ENCODE data around the gene FEZF2. TPM values are rescaled to one million over a fixed set of nuclear protein-coding genes. Genes with fewer than 3 reads are reported as not detected.

FEZF2 gene
- not detected for total RNA-seq (2021; fragmentation: NEBNext Ultra II Directional; extraction: Animal tissue kit (Norgen Biotek cat#: 25700))
- long read RNA-seq = 0 reads

DNA sequence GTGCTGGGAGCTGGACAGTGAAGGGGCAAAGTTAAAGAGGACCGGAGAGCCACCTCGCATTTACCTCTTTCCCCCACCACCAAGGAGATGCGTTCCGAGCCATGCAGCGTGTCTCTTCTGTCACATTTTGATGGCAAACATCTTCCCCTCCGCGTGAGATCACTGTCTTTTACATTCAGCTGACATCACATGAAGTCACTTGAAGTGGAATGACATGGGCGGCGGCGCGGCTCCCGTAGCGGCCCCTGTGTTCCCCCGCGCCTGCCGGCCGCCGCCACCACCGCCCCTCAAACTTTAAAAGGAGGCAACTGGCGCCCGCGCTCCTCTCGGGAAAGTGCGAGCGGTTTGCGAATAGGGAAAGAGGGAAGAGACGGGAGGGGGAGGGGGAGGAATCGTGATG, at the start of gene FEZF2:
FEZF2 (minus strand) TSS at position 336 of the 400 bp plus-strand sequence. CDS start 682 bp downstream, outside the sequence.
- no peaks in the 10 kb centered on the region for H3K36me3 Mint-ChIP-seq (ENCODE audit: low read depth)
- no peak for DNase-seq
- peak within 1 kb of the TSS; percentile 86 for H3K4me3 Mint-ChIP-seq
- peaks cover 9% of the 10 kb centered on the region for H3K4me1 Mint-ChIP-seq (ENCODE audit: low read depth)
- no peaks in the 10 kb centered on the region for H3K9me3 Mint-ChIP-seq
- no peak within 1 kb of the TSS for H3K27ac Mint-ChIP-seq
- TF ChIP-seq, protein P1, sequence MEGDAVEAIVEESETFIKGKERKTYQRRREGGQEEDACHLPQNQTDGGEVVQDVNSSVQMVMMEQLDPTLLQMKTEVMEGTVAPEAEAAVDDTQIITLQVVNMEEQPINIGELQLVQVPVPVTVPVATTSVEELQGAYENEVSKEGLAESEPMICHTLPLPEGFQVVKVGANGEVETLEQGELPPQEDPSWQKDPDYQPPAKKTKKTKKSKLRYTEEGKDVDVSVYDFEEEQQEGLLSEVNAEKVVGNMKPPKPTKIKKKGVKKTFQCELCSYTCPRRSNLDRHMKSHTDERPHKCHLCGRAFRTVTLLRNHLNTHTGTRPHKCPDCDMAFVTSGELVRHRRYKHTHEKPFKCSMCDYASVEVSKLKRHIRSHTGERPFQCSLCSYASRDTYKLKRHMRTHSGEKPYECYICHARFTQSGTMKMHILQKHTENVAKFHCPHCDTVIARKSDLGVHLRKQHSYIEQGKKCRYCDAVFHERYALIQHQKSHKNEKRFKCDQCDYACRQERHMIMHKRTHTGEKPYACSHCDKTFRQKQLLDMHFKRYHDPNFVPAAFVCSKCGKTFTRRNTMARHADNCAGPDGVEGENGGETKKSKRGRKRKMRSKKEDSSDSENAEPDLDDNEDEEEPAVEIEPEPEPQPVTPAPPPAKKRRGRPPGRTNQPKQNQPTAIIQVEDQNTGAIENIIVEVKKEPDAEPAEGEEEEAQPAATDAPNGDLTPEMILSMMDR (IDR thresholded peaks at IDR 0.05) = no peak
- peaks cover 67% of the 10 kb centered on the region for H3K27me3 Mint-ChIP-seq (ENCODE audit: insufficient read depth)

DNA sequence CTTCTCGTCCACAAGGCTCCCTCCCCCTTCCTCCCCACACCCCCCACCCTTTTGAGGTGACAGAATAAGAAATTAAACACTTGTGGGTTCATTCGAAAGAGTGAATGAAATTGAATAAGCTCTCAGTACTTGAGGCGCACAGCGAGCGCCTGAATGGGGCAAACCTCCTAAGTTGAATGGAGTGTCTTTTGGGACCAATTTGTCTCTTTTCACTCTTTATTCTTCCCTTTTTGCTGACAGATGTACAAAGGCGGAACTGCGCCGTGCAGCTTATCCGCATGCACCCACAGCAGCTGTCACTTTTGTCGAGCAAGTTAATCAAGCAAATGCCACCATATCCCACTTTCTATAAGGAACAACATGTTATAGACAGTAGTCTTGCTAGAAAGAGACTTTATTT, 47.9 kb upstream of the FEZF2 start:
- Mint-ChIP-seq H3K27ac (no peak overlapping the region), H3K36me3 (ENCODE audit: low read depth) (no peaks in the 10 kb centered on the region), H3K27me3 (ENCODE audit: insufficient read depth) (peaks cover 6% of the 10 kb centered on the region), H3K4me1 (ENCODE audit: low read depth) (no peaks in the 10 kb centered on the region), H3K9me3 (no peaks in the 10 kb centered on the region), H3K4me3 (no peak overlapping the region)
- no peak for DNase-seq
- TF ChIP-seq, protein P1 (IDR thresholded peaks at IDR 0.05) = no peak

DNA sequence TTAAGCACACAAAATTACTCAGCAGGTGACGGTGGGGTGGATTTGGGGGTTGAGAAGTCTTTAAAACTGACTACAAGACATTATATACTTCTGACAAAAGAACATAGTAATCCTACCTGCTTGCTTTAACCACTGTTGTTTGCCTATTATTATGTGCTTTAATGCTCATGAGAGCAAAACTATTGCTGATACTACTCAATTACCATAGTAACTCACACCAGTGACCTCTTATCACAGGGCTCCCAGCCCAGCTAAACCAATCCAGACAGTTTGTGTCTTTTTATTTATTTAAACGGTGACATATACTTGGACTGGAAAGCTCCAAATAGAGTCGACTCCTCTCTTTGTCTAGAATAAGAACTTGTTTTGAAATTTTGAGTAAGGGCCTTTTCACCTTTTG, 42.8 kb upstream of the FEZF2 start:
- no peak overlapping the region for H3K27ac Mint-ChIP-seq
- TF ChIP-seq, protein P1 (IDR thresholded peaks at IDR 0.05) = no peak
- no peaks in the 10 kb centered on the region for H3K36me3 Mint-ChIP-seq (ENCODE audit: low read depth)
- no peak for DNase-seq
- H3K4me3 Mint-ChIP-seq = no peak overlapping the region
- no peaks in the 10 kb centered on the region for H3K9me3 Mint-ChIP-seq
- H3K27me3 Mint-ChIP-seq (ENCODE audit: insufficient read depth) = peaks cover 5% of the 10 kb centered on the region
- no peaks in the 10 kb centered on the region for H3K4me1 Mint-ChIP-seq (ENCODE audit: low read depth)

DNA sequence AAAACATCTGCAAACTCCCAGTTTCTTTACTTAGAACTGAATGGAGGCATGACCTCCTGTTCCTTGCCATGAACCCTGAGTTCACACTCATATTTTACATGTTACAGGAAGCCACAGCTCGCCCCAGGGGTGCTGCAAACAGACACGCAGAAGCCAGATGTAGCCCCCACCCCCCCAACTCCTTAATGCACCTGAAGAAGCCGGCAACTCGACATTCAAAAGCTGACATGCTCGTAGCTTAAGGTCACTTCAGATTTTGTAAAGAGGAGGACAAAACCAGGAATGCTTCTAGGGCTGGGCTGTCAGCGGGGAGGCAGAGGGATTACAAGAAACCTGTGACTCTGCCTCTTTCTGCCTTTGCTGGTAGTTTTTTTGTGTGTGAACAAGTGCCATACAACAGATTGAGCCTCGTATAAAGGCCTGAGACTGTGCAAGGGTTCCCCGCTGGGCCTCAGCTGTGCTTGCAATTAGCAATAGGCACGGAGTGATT, 42.0 kb upstream of the FEZF2 start:
- H3K27ac Mint-ChIP-seq = no peak overlapping the region
- no peaks in the 10 kb centered on the region for H3K9me3 Mint-ChIP-seq
- TF ChIP-seq, protein P1 (IDR thresholded peaks at IDR 0.05) = no peak
- DNase-seq = no peak
- no peaks in the 10 kb centered on the region for H3K4me1 Mint-ChIP-seq (ENCODE audit: low read depth)
- H3K4me3 Mint-ChIP-seq = no peak overlapping the region
- H3K27me3 Mint-ChIP-seq (ENCODE audit: insufficient read depth) = peaks cover 5% of the 10 kb centered on the region
- H3K36me3 Mint-ChIP-seq (ENCODE audit: low read depth) = no peaks in the 10 kb centered on the region

DNA sequence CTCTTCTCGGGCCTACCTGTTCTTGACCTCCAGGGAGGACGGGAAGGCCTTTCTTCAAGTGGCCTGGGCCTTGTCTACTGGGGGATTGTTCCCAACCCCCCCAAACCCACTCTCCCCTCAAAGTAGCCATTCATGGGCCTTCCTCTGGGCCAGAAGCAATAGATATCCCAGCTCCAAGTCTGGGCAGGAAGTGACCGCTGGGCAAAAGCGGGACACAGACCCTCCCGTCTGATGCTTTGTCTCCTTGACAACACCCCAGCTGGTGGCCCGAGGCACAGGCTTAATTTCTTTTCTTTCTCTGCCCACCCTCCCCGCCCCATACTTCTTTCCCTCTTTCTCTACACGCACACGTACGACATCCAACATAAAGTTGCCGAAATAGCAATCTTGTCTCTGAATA, 41.4 kb upstream of the FEZF2 start:
- Mint-ChIP-seq H3K27me3 (ENCODE audit: insufficient read depth) (peaks cover 5% of the 10 kb centered on the region; the same call in 1 of the 2 replicates), H3K4me3 (no peak overlapping the region), H3K27ac (no peak overlapping the region), H3K4me1 (ENCODE audit: low read depth) (no peaks in the 10 kb centered on the region), H3K9me3 (no peaks in the 10 kb centered on the region), H3K36me3 (ENCODE audit: low read depth) (no peaks in the 10 kb centered on the region)
- DNase-seq = no peak
- TF ChIP-seq, protein P1 (IDR thresholded peaks at IDR 0.05) = no peak

All from HFFc6 (cell line).